ENCODE data around the gene C3orf20. TPM values are rescaled to one million over a fixed set of nuclear protein-coding genes. Genes with fewer than 3 reads are reported as not detected.

C3orf20 gene
- total and polyA plus RNA-seq, 9 of the 15 experiments (the other 6 are each of a cell fraction or from before 2014, with no cell fraction given): 0.04 TPM; not detected in 8

DNA sequence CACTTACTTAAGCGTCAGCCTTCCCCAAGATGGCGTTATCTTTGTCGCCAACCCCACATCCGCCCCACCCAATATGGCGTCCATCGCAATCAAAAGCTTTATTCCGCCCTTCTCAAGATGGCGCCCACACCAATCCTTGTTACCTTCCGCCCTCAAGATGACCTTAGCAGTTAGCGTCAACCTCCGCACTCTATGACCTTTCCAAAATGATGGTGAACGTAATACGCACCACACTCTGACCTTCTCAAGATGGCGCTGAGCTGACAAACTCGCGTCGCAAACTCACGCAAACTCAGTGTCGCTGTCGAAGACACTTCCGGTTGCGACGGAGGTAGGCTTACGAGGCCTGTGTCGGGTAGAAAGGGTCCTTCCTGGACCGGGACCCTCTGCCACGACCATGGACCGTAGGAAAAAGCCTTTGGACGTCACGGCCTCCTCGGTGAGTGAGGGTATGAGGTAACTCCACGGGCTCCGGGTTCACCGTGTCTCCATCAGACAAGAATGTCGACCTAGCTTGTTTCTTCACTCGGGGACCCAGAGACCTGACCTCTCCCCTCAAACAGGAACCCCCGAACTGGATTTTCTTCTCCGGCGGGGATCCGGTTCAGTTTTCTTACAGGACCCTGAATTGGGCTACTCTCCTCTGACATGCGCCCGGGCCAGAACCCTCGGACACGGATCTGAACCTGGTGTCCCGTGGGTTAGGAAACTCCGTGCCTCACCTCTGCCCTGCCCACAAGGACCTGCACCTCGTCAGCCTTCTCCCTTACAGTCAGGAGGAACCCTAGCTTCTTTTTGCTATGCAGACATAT lies 23.3 kb upstream of the C3orf20 start, which contains the start of gene CCDC174 (continued):
- TF ChIP-seq MTA3 (IDR thresholded peaks at IDR 0.05; ENCODE audit: borderline replicate concordance): peak; percentile 96
- TF ChIP-seq XRCC4 (IDR thresholded peaks at IDR 0.05; ENCODE audit: extremely low read depth, insufficient read depth, insufficient read length): peak; percentile 92
- TF ChIP-seq NR2C1 (IDR thresholded peaks at IDR 0.05): peak; percentile 99
- peak; percentile 100 for TF ChIP-seq NR2C1 (tag; IDR thresholded peaks at IDR 0.05)
- TF ChIP-seq RBM39 (optimal IDR thresholded peaks at IDR 0.05; ENCODE audit: low read depth, low read length): peak; percentile 65
- peak; percentile 97 for TF ChIP-seq ATF7 (IDR thresholded peaks at IDR 0.05)
- TF ChIP-seq ZBED1 (IDR thresholded peaks at IDR 0.05): peak; percentile 43; the same call in 1 of the 2 replicates
- TF ChIP-seq, protein P1, sequence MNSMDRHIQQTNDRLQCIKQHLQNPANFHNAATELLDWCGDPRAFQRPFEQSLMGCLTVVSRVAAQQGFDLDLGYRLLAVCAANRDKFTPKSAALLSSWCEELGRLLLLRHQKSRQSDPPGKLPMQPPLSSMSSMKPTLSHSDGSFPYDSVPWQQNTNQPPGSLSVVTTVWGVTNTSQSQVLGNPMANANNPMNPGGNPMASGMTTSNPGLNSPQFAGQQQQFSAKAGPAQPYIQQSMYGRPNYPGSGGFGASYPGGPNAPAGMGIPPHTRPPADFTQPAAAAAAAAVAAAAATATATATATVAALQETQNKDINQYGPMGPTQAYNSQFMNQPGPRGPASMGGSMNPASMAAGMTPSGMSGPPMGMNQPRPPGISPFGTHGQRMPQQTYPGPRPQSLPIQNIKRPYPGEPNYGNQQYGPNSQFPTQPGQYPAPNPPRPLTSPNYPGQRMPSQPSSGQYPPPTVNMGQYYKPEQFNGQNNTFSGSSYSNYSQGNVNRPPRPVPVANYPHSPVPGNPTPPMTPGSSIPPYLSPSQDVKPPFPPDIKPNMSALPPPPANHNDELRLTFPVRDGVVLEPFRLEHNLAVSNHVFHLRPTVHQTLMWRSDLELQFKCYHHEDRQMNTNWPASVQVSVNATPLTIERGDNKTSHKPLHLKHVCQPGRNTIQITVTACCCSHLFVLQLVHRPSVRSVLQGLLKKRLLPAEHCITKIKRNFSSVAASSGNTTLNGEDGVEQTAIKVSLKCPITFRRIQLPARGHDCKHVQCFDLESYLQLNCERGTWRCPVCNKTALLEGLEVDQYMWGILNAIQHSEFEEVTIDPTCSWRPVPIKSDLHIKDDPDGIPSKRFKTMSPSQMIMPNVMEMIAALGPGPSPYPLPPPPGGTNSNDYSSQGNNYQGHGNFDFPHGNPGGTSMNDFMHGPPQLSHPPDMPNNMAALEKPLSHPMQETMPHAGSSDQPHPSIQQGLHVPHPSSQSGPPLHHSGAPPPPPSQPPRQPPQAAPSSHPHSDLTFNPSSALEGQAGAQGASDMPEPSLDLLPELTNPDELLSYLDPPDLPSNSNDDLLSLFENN (IDR thresholded peaks at IDR 0.05; ENCODE audit: low read depth in 2 of 2, low read length in 2 of 2): peak in 1 of 2 experiments; percentile 60; a peak in 2 of 4 replicates
- no peak for TF ChIP-seq ARID2 (IDR thresholded peaks at IDR 0.05)
- TF ChIP-seq, protein P2, sequence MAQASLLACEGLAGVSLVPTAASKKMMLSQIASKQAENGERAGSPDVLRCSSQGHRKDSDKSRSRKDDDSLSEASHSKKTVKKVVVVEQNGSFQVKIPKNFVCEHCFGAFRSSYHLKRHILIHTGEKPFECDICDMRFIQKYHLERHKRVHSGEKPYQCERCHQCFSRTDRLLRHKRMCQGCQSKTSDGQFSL (CRISPR knock-in tag; IDR thresholded peaks at IDR 0.05): peak; percentile 13; the same call in 1 of the 2 replicates
- TF ChIP-seq, protein P2 (tag; IDR thresholded peaks at IDR 0.05): no peak
- TF ChIP-seq RB1 (IDR thresholded peaks at IDR 0.05; ENCODE audit: low read depth): peak; percentile 72; the same call in 1 of the 2 replicates
- TF ChIP-seq NR4A1 (CRISPR knock-in tag; IDR thresholded peaks at IDR 0.05): no peak
- peak; percentile 97 for TF ChIP-seq NR4A1 (tag; IDR thresholded peaks at IDR 0.05)
- TF ChIP-seq, protein P3, sequence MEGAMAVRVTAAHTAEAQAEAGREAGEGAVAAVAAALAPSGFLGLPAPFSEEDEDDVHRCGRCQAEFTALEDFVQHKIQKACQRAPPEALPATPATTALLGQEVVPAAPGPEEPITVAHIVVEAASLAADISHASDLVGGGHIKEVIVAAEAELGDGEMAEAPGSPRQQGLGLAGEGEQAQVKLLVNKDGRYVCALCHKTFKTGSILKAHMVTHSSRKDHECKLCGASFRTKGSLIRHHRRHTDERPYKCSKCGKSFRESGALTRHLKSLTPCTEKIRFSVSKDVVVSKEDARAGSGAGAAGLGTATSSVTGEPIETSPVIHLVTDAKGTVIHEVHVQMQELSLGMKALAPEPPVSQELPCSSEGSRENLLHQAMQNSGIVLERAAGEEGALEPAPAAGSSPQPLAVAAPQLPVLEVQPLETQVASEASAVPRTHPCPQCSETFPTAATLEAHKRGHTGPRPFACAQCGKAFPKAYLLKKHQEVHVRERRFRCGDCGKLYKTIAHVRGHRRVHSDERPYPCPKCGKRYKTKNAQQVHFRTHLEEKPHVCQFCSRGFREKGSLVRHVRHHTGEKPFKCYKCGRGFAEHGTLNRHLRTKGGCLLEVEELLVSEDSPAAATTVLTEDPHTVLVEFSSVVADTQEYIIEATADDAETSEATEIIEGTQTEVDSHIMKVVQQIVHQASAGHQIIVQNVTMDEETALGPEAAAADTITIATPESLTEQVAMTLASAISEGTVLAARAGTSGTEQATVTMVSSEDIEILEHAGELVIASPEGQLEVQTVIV (CRISPR knock-in tag; IDR thresholded peaks at IDR 0.05; ENCODE audit: borderline replicate concordance): peak; percentile 97
